HepG2 (cell line): ENCODE data around the gene RPRD2. TPM values are rescaled to one million over a fixed set of nuclear protein-coding genes. Genes with fewer than 3 reads are reported as not detected.

Experiments used
- ATAC-seq: fragments of 200-7000 bp; cut with Tn5 transposase; 3 replicates; pipeline ENCODE4 v1.9.1; 2020; ENCODE audit warnings: mild to moderate bottlenecking, moderate library complexity
- BruUV-seq: library from RNA; stranded (reverse); fragments of 400-500 nt; replicated peaks from 2 replicates; lab custom pipeline; 2021; lab: Mats Ljungman, UMichigan
- CTCF ChIA-PET: fragments of 300-600 bp; formaldehyde crosslinking; extraction: SDS; loops from one replicate; lab custom pipeline; 2021; ENCODE audit warnings: low total read pairs, inconsistent platforms, low intra/inter-chr PET ratio; lab: Yijun Ruan, JAX
- POLR2A ChIA-PET: fragments of 350-600 bp; sonication (Branson Sonifier 250); formaldehyde crosslinking; loops from one replicate; lab custom pipeline; 2020; ENCODE audit warnings: antibody characterized with exemption, inconsistent platforms; lab: Yijun Ruan, JAX
- DNase-seq: peaks from one replicate; pipeline ENCODE4 v3.0.0-alpha.2; 2015; ENCODE audit warnings: low spot score
- FAIRE-seq: peaks from 3 replicates; lab custom pipeline; 2011; peaks lifted over from hg19 to GRCh38; lab: Jason Lieb, UNC
- H2AFZ ChIP-seq: one replicate; pipeline ENCODE4 v1.6.1; 2011; ENCODE audit warnings: low read length, inconsistent platforms
- H3K27ac ChIP-seq: fragments of 300-600 bp; 3 replicates; pipeline ENCODE4 v1.8.0; 2011; ENCODE audit warnings: mixed run types, mild to moderate bottlenecking, mixed read lengths, low read length, inconsistent platforms; ENCODE audit not compliant: insufficient read depth; ENCODE audit errors: extremely low read length
- H3K27me3 ChIP-seq, 2 experiments: fragments of 200-600 bp in 1 of 2; 2 replicates in 1 of 2; 3 replicates in 1 of 2; pipeline versions ENCODE4 v1.6.0 to v1.8.0; 2011; ENCODE audit warnings: low read length in 2 of 2, mild to moderate bottlenecking in 2 of 2, moderate library complexity in 2 of 2, inconsistent platforms in 1 of 2; ENCODE audit not compliant: insufficient read depth in 2 of 2, control insufficient read depth in 1 of 2
- H3K36me3 ChIP-seq, 2 experiments: fragments of 200-600 bp in 1 of 2; replicated peaks in 1 of 2; 2 replicates in 1 of 2; 3 replicates in 1 of 2; pipeline versions ENCODE4 v1.5.1 to v1.8.0; 2011; ENCODE audit warnings: low read length in 2 of 2, inconsistent platforms in 1 of 2; ENCODE audit not compliant: insufficient read depth in 2 of 2, control insufficient read depth in 1 of 2
- H3K4me1 ChIP-seq: 2 replicates; pipeline ENCODE4 v1.5.1; 2012; ENCODE audit warnings: low read length, inconsistent platforms; ENCODE audit not compliant: insufficient read depth
- H3K4me2 ChIP-seq: 2 replicates; pipeline ENCODE4 v1.6.0; 2011; ENCODE audit warnings: low read depth, low read length, inconsistent platforms
- H3K4me3 ChIP-seq, 3 experiments: fragments of 200-600 bp in 1 of 3; sonication (generic), shearing (Covaris generic) in 1 of 3; replicated peaks in 1 of 3; 2 replicates each; pipeline ENCODE4 v1.5.1; 2011 to 2016; ENCODE audit warnings: low read length in 3 of 3, inconsistent platforms in 2 of 3, low read depth in 2 of 3, mild to moderate bottlenecking in 2 of 3, control low read depth in 1 of 3, mixed read lengths in 1 of 3; ENCODE audit not compliant: insufficient read depth in 1 of 3
- H3K79me2 ChIP-seq: one replicate; pipeline ENCODE4 v1.6.1; 2011; ENCODE audit warnings: low read length, inconsistent platforms; ENCODE audit not compliant: insufficient read depth
- H3K9ac ChIP-seq: 2 replicates; pipeline ENCODE4 v1.6.0; 2011; ENCODE audit warnings: mild to moderate bottlenecking, low read depth, low read length, inconsistent platforms; ENCODE audit not compliant: insufficient read depth
- H3K9me3 ChIP-seq: 2 replicates; pipeline ENCODE4 v1.5.1; 2012; ENCODE audit warnings: mild to moderate bottlenecking, low read length
- H4K20me1 ChIP-seq: 2 replicates; pipeline ENCODE4 v1.6.0; 2011; ENCODE audit warnings: inconsistent platforms, mild to moderate bottlenecking, low read length, moderate library complexity; ENCODE audit not compliant: insufficient read depth
- PRMT3 ChIP-seq: sonication (generic); formaldehyde crosslinking; IDR thresholded peaks from 2 replicates; pipeline ENCODE4 v1.8.1; 2022; ENCODE audit warnings: low read depth, mild to moderate bottlenecking, moderate library complexity, missing genetic modification reagents, borderline replicate concordance
- ZNF652 ChIP-seq: IDR thresholded peaks from 2 replicates; pipeline ENCODE4 v1.6.1; 2016; ENCODE audit warnings: low read depth, borderline replicate concordance
- WGBS: methylation state at CpG from one replicate; pipeline ENCODE4 v1.1.6; 2017; ENCODE audit warnings: low lambda C conversion rate; 5-methylcytosine and 5-hydroxymethylcytosine counted together
- in situ Hi-C: cut with HindIII; loops from 2 replicates; pipeline ENCODE4 v1.10.0; 2017; ENCODE audit warnings: low pct_unique_long_range_greater_than_20kb; ENCODE audit not compliant: extremely low pct_ligation_motif_present
- intact Hi-C: fragments of 100-400 bp; cut with micrococcal nuclease; formaldehyde crosslinking; loops from one replicate; pipeline ENCODE4 v1.10.0; 2022; ENCODE audit not compliant: unreplicated experiment
- polyA plus RNA-seq, 8 experiments: library from polyadenylated mRNA; depleted of rRNA in 3 of 8; stranded (reverse) in 7 of 8; unstranded in 1 of 8; fragments of >200 nt; fragmentation: Illumina TruSeq in 4 of 8; extraction: Trizol in 4 of 8; gene quantifications; 2 replicates each; pipeline versions ENCODE4 v1.2.1 to v1.2.3, GENCODE V29; 2011 to 2016; ENCODE audit warnings: low read depth in 4 of 8, missing spikeins in 1 of 8, mixed read lengths in 1 of 8; ENCODE audit not compliant: insufficient read depth in 1 of 8
- total RNA-seq, 5 experiments: library from RNA; depleted of rRNA; stranded (reverse); fragments of >200 nt; fragmentation: Illumina TruSeq; extraction: Trizol; gene quantifications; 2 replicates each; pipeline ENCODE4 v1.2.3, GENCODE V29; 2016; ENCODE audit warnings: low read depth in 1 of 5
- TF ChIP-seq, protein P1 (sequence below): sonication (generic); formaldehyde crosslinking; IDR thresholded peaks from 2 replicates; pipeline ENCODE4 v1.4.0; 2020; ENCODE audit warnings: missing genetic modification reagents, borderline replicate concordance

The RPRD2 gene
- total and polyA plus RNA-seq, 2 of the 13 experiments (the other 11 are each of a cell fraction or from before 2014, with no cell fraction given), result 8.0 to 8.9 TPM

- FAIRE-seq, result no peak
- CTCF ChIA-PET, result no interaction called here
Observed at GRCh38 chr1:150365941-150366340, 2.0 kb downstream of the RPRD2 start.

More at GRCh38 chr1:150365941-150366340, 2.0 kb downstream of the RPRD2 start:
- no peaks in the 10 kb centered on the region for H3K9me3 ChIP-seq
- H3K9ac ChIP-seq, result peak overlapping the region; percentile 98
- H2AFZ ChIP-seq, result no peak overlapping the region
- H3K4me2 ChIP-seq, result peak overlapping the region; percentile 94
- DNase-seq, result no peak
- BruUV-seq, result no TSS peak
- H3K4me1 ChIP-seq, result peaks cover 53% of the 10 kb centered on the region
- peak overlapping the region; percentile 100 for H3K27ac ChIP-seq
- in situ Hi-C loops (loop anchor here (10.0 kb wide), 1 partner anchor 49 kb away; no protein-coding TSS in a partner anchor), intact Hi-C loops (loop anchor here (2.0 kb wide), 1 partner anchor 45 kb away; no protein-coding TSS in a partner anchor)
- peaks cover 18% of the 10 kb centered on the region; the same call in 1 of the 2 replicates for H4K20me1 ChIP-seq
- no peaks in the 10 kb centered on the region; a peak in 1 of 5 replicates for H3K27me3 ChIP-seq
- POLR2A ChIA-PET, result interaction anchor here (3.4 kb wide), 1 partner anchor 44 kb away, joined by 25 read pairs; the partner anchor contains the start of gene PRPF3
- no peak for ATAC-seq
- peak overlapping the region; percentile 75 to 97 (median 95) for H3K4me3 ChIP-seq
- 0% methylated on average over 3 of the region's 3 CpGs for WGBS
- peaks cover 62% of the 10 kb centered on the region for H3K79me2 ChIP-seq
- H3K36me3 ChIP-seq, result no peaks in the 10 kb centered on the region
- TF ChIP-seq PRMT3 (CRISPR knock-in tag) (no peak), ZNF652 (CRISPR knock-in tag) (peak; percentile 91)
- TF ChIP-seq, protein P1, sequence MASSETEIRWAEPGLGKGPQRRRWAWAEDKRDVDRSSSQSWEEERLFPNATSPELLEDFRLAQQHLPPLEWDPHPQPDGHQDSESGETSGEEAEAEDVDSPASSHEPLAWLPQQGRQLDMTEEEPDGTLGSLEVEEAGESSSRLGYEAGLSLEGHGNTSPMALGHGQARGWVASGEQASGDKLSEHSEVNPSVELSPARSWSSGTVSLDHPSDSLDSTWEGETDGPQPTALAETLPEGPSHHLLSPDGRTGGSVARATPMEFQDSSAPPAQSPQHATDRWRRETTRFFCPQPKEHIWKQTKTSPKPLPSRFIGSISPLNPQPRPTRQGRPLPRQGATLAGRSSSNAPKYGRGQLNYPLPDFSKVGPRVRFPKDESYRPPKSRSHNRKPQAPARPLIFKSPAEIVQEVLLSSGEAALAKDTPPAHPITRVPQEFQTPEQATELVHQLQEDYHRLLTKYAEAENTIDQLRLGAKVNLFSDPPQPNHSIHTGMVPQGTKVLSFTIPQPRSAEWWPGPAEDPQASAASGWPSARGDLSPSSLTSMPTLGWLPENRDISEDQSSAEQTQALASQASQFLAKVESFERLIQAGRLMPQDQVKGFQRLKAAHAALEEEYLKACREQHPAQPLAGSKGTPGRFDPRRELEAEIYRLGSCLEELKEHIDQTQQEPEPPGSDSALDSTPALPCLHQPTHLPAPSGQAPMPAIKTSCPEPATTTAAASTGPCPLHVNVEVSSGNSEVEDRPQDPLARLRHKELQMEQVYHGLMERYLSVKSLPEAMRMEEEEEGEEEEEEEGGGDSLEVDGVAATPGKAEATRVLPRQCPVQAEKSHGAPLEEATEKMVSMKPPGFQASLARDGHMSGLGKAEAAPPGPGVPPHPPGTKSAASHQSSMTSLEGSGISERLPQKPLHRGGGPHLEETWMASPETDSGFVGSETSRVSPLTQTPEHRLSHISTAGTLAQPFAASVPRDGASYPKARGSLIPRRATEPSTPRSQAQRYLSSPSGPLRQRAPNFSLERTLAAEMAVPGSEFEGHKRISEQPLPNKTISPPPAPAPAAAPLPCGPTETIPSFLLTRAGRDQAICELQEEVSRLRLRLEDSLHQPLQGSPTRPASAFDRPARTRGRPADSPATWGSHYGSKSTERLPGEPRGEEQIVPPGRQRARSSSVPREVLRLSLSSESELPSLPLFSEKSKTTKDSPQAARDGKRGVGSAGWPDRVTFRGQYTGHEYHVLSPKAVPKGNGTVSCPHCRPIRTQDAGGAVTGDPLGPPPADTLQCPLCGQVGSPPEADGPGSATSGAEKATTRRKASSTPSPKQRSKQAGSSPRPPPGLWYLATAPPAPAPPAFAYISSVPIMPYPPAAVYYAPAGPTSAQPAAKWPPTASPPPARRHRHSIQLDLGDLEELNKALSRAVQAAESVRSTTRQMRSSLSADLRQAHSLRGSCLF, result no peak
